ENCODE data around the gene PABPC1L. TPM values are rescaled to one million over a fixed set of nuclear protein-coding genes. Genes with fewer than 3 reads are reported as not detected.

The PABPC1L gene
- polyA plus RNA-seq, 4 donors, result 7.0 to 28.4 (median 9.6) TPM

GRCh38 chr20:44969300-44969894, 59.5 kb downstream of the PABPC1L start:
- FAIRE-seq (no peak), DNase-seq (no peak)
- 38 to 45% (median 43%) methylated on average over 3 of the region's 3 CpGs for WGBS, 3 donors
- Histone ChIP-seq H3K4me3 (ENCODE audit: low read depth in 1 of 3, low read length in 3 of 3) (no peak overlapping the region), H3K4me1 (ENCODE audit: control insufficient read depth in 3 of 3, insufficient read depth in 2 of 3, low read depth in 1 of 3, low read length in 2 of 3) (peaks cover 1 to 11% (median 8%) of the 10 kb centered on the region in 3 donors), H3K36me3 (ENCODE audit: control insufficient read depth in 3 of 3, insufficient read depth in 2 of 3, low read depth in 1 of 3, low read length in 3 of 3) (peaks cover 1 to 5% (median 2%) of the 10 kb centered on the region in 3 donors), H3K27me3 (ENCODE audit: control insufficient read depth in 3 of 3, insufficient read depth in 3 of 3, low read length in 3 of 3) (no peaks in the 10 kb centered on the region), H3K9me3 (ENCODE audit: control insufficient read depth in 2 of 2, insufficient read depth in 1 of 2, low read depth in 1 of 2, low read length in 1 of 2) (no peaks in the 10 kb centered on the region), H3K27ac (ENCODE audit: low read depth in 1 of 3, low read length in 2 of 3) (peak overlapping the region in 2 of 3 donors; percentile 8 to 78)

DNA sequence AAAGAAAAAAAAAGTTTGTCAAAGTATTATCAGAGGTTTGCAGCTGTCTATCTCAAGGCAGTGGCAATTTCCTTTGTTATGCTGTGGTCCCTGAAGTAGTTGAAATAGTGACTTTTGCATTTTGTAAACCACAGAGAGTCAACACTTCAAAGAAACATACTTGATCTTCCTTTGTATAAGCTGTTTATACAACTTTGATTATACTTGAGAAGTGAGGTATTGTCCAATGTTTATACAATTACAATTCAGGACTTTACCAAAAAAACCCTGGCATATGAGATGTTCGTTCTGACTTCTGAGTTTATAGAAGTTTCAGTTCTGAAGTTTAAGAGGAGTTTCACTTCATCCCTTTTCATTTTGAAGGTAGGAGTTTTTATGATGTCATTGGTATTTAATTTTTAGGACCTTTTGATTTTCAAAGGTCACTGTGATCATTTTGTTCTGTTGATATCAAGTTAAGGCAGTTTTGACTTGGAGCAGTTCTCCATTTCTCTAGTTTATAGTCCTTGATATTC, 60.4 kb downstream of the PABPC1L start:
- no peak overlapping the region for H3K27ac ChIP-seq (ENCODE audit: low read depth in 1 of 3, low read length in 2 of 3)
- peaks cover 5 to 10% (median 5%) of the 10 kb centered on the region in 3 donors for H3K36me3 ChIP-seq (ENCODE audit: control insufficient read depth in 3 of 3, insufficient read depth in 2 of 3, low read depth in 1 of 3, low read length in 3 of 3)
- FAIRE-seq, result no peak
- H3K4me3 ChIP-seq (ENCODE audit: low read depth in 1 of 3, low read length in 3 of 3), result no peak overlapping the region
- 24 to 40% (median 39%) methylated on average over 1 of the region's 1 CpG for WGBS, 3 donors
- peak in 1 of 2 donors; percentile 29 for DNase-seq
- no peaks in the 10 kb centered on the region for H3K27me3 ChIP-seq (ENCODE audit: control insufficient read depth in 3 of 3, insufficient read depth in 3 of 3, low read length in 3 of 3)
- peaks cover 1 to 11% (median 8%) of the 10 kb centered on the region in 3 donors for H3K4me1 ChIP-seq (ENCODE audit: control insufficient read depth in 3 of 3, insufficient read depth in 2 of 3, low read depth in 1 of 3, low read length in 2 of 3)
- no peaks in the 10 kb centered on the region for H3K9me3 ChIP-seq (ENCODE audit: control insufficient read depth in 2 of 2, insufficient read depth in 1 of 2, low read depth in 1 of 2, low read length in 1 of 2)

GRCh38 chr20:44973053-44973452, 63.2 kb downstream of the PABPC1L start:
- peaks cover 5 to 13% (median 5%) of the 10 kb centered on the region in 3 donors for H3K36me3 ChIP-seq (ENCODE audit: control insufficient read depth in 3 of 3, insufficient read depth in 2 of 3, low read depth in 1 of 3, low read length in 3 of 3)
- no peak overlapping the region for H3K4me3 ChIP-seq (ENCODE audit: low read depth in 1 of 3, low read length in 3 of 3)
- H3K27ac ChIP-seq (ENCODE audit: low read depth in 1 of 3, low read length in 2 of 3), result no peak overlapping the region
- no peaks in the 10 kb centered on the region for H3K9me3 ChIP-seq (ENCODE audit: control insufficient read depth in 2 of 2, insufficient read depth in 1 of 2, low read depth in 1 of 2, low read length in 1 of 2)
- peaks cover 0 to 6% (median 1%) of the 10 kb centered on the region in 3 donors for H3K4me1 ChIP-seq (ENCODE audit: control insufficient read depth in 3 of 3, insufficient read depth in 2 of 3, low read depth in 1 of 3, low read length in 2 of 3)
- WGBS, 3 donors, result 63 to 75% (median 65%) methylated on average over 2 of the region's 2 CpGs
- no peaks in the 10 kb centered on the region for H3K27me3 ChIP-seq (ENCODE audit: control insufficient read depth in 3 of 3, insufficient read depth in 3 of 3, low read length in 3 of 3)
- no peak for DNase-seq
- no peak for FAIRE-seq

DNA sequence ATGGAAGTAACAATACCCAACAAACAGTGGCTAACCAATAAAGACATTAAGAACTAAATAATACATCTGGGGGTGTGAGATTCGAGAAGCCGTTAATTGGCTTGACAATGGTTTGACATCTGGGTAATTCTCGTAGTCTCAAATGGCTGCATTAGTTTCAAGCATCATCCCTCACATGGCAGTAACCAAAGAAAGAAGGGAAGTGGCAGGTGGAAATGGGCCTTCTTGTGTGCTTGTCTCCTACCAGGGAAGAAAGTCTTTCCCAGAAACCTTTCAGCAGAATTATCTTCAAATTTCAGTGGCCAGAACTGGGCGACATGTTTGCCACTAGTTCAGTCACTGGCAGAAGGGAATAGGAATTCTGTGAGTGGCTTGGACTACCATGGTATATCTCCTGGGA, 66.8 kb downstream of the PABPC1L start:
- Histone ChIP-seq H3K4me1 (ENCODE audit: control insufficient read depth in 3 of 3, insufficient read depth in 2 of 3, low read depth in 1 of 3, low read length in 2 of 3) (no peaks in the 10 kb centered on the region), H3K27me3 (ENCODE audit: control insufficient read depth in 3 of 3, insufficient read depth in 3 of 3, low read length in 3 of 3) (no peaks in the 10 kb centered on the region), H3K27ac (ENCODE audit: low read depth in 1 of 3, low read length in 2 of 3) (no peak overlapping the region), H3K36me3 (ENCODE audit: control insufficient read depth in 3 of 3, insufficient read depth in 2 of 3, low read depth in 1 of 3, low read length in 3 of 3) (peaks cover 6 to 17% (median 12%) of the 10 kb centered on the region in 3 donors), H3K9me3 (ENCODE audit: control insufficient read depth in 2 of 2, insufficient read depth in 1 of 2, low read depth in 1 of 2, low read length in 1 of 2) (no peaks in the 10 kb centered on the region), H3K4me3 (ENCODE audit: low read depth in 1 of 3, low read length in 3 of 3) (no peak overlapping the region)
- DNase-seq (no peak), FAIRE-seq (no peak)
- 96 to 100% (median 99%) methylated on average over 4 of the region's 4 CpGs for WGBS, 3 donors

- H3K4me1 ChIP-seq (ENCODE audit: control insufficient read depth in 3 of 3, insufficient read depth in 2 of 3, low read depth in 1 of 3, low read length in 2 of 3), result no peaks in the 10 kb centered on the region
- H3K9me3 ChIP-seq (ENCODE audit: control insufficient read depth in 2 of 2, insufficient read depth in 1 of 2, low read depth in 1 of 2, low read length in 1 of 2), result no peaks in the 10 kb centered on the region
- DNase-seq, result peak; percentile 22 to 68
- H3K27ac ChIP-seq (ENCODE audit: low read depth in 1 of 3, low read length in 2 of 3), result peak overlapping the region; percentile 38 to 95 (median 55)
- H3K4me3 ChIP-seq (ENCODE audit: low read depth in 1 of 3, low read length in 3 of 3), result no peak overlapping the region
- H3K27me3 ChIP-seq (ENCODE audit: control insufficient read depth in 3 of 3, insufficient read depth in 3 of 3, low read length in 3 of 3), result no peaks in the 10 kb centered on the region
- WGBS, 3 donors, result 41 to 66% (median 57%) methylated on average over 2 of the region's 2 CpGs
- no peak for FAIRE-seq
- H3K36me3 ChIP-seq (ENCODE audit: control insufficient read depth in 3 of 3, insufficient read depth in 2 of 3, low read depth in 1 of 3, low read length in 3 of 3), result peaks cover 12 to 21% (median 16%) of the 10 kb centered on the region in 3 donors
Observed at GRCh38 chr20:44979090-44979621, 69.3 kb downstream of the PABPC1L start.

DNA sequence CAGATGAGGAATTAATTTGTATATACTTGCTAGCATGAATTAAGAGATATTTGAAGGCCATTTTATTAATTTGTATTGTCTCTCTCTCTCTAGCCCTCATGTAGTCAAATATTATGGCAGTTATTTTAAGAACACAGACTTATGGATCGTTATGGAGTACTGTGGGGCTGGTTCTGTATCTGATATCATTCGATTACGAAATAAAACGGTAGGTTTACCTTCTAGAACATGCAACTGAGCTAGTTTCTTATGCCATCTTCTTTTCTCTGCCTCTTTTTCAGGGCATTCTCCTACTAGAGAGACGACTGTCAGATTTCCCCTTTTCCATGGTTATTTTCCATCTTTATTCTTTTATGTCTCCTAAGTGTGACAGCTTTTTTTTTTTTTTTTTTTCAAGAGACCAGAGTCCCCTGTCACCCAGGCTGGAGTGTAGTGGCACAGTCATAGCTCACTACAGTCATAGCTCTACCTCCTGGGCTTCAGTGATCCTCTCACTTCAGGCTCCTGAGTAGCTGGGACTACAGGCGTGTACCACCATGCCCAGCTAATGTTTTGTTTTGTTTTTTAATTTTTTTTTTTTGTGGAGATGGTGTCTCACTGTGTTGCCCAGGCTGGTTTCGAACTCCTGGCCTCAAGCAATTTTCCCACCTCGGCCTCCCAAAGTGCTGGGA, 72.0 kb downstream of the PABPC1L start:
- Histone ChIP-seq H3K4me1 (ENCODE audit: control insufficient read depth in 3 of 3, insufficient read depth in 2 of 3, low read depth in 1 of 3, low read length in 2 of 3) (no peaks in the 10 kb centered on the region), H3K4me3 (ENCODE audit: low read depth in 1 of 3, low read length in 3 of 3) (no peak overlapping the region), H3K9me3 (ENCODE audit: control insufficient read depth in 2 of 2, insufficient read depth in 1 of 2, low read depth in 1 of 2, low read length in 1 of 2) (no peaks in the 10 kb centered on the region), H3K27me3 (ENCODE audit: control insufficient read depth in 3 of 3, insufficient read depth in 3 of 3, low read length in 3 of 3) (no peaks in the 10 kb centered on the region), H3K27ac (ENCODE audit: low read depth in 1 of 3, low read length in 2 of 3) (no peak overlapping the region), H3K36me3 (ENCODE audit: control insufficient read depth in 3 of 3, insufficient read depth in 2 of 3, low read depth in 1 of 3, low read length in 3 of 3) (peaks cover 13 to 18% (median 15%) of the 10 kb centered on the region in 3 donors)
- FAIRE-seq (no peak), DNase-seq (no peak)
- WGBS, 3 donors, result 88 to 91% (median 89%) methylated on average over 8 of the region's 8 CpGs

DNA sequence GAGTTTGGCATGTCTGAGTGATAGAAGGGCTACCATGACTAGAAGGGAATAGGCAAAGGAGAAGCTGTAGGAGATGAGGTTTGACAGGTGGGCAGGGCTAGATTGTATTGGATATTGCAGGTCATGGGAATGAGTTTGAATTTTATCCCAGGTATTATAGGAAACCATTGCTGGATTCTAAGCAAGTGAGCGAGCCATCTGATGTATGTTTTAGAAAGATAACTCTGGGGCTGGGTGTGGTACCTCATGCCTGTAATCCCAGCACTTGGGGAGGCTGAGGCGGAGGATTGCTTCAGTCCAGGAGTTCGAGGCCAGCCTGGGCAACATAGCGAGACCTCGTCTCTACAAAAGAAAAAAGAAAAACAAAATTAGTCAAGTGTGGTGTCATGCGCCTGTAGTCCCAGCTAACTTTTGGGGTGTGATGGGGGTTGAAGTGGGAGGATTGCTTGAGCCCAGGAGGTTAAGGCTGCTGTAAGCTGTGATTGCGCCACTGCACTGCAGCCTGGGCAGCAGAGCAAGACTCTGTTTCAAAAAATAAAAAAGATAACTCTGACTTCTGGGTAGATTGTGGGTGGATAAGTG, 73.3 kb downstream of the PABPC1L start:
- Histone ChIP-seq H3K9me3 (ENCODE audit: control insufficient read depth in 2 of 2, insufficient read depth in 1 of 2, low read depth in 1 of 2, low read length in 1 of 2) (no peaks in the 10 kb centered on the region), H3K36me3 (ENCODE audit: control insufficient read depth in 3 of 3, insufficient read depth in 2 of 3, low read depth in 1 of 3, low read length in 3 of 3) (peaks cover 13 to 20% (median 14%) of the 10 kb centered on the region in 3 donors), H3K27me3 (ENCODE audit: control insufficient read depth in 3 of 3, insufficient read depth in 3 of 3, low read length in 3 of 3) (no peaks in the 10 kb centered on the region), H3K4me3 (ENCODE audit: low read depth in 1 of 3, low read length in 3 of 3) (no peak overlapping the region), H3K27ac (ENCODE audit: low read depth in 1 of 3, low read length in 2 of 3) (no peak overlapping the region), H3K4me1 (ENCODE audit: control insufficient read depth in 3 of 3, insufficient read depth in 2 of 3, low read depth in 1 of 3, low read length in 2 of 3) (no peaks in the 10 kb centered on the region)
- WGBS, 3 donors, result 95 to 97% (median 96%) methylated on average over 7 of the region's 7 CpGs
- no peak for DNase-seq
- FAIRE-seq, result no peak

DNA sequence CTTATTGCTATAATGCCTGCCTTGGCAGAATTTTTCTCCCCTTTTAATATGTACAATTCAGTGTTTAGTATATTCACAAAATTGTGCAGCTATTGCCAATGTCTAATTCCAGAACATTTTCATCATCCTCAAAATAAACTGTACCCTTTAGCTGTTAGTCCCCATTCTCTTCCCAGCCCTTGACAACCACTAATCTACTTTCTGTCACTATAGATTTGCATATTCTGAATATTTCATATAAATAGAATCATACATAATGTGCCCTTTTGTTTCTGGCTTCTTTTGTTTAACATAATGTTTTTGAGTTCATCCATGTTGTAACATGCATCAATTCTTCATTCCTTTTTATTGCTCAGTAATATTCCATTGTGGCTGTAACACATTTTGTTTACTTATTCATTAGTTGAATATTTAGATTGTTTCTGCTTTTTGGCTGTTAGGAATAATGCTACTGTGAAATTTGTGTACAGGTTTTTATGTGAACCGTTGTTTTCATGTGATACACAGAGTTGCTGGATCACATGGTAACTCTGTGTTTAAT, 78.8 kb downstream of the PABPC1L start:
- Histone ChIP-seq H3K27ac (ENCODE audit: low read depth in 1 of 3, low read length in 2 of 3) (no peak overlapping the region), H3K4me3 (ENCODE audit: low read depth in 1 of 3, low read length in 3 of 3) (no peak overlapping the region), H3K27me3 (ENCODE audit: control insufficient read depth in 3 of 3, insufficient read depth in 3 of 3, low read length in 3 of 3) (no peaks in the 10 kb centered on the region), H3K9me3 (ENCODE audit: control insufficient read depth in 2 of 2, insufficient read depth in 1 of 2, low read depth in 1 of 2, low read length in 1 of 2) (no peaks in the 10 kb centered on the region), H3K4me1 (ENCODE audit: control insufficient read depth in 3 of 3, insufficient read depth in 2 of 3, low read depth in 1 of 3, low read length in 2 of 3) (no peaks in the 10 kb centered on the region), H3K36me3 (ENCODE audit: control insufficient read depth in 3 of 3, insufficient read depth in 2 of 3, low read depth in 1 of 3, low read length in 3 of 3) (peaks cover 3 to 16% (median 6%) of the 10 kb centered on the region in 3 donors)
- WGBS, 3 donors, result 95 to 97% (median 95%) methylated on average over 1 of the region's 1 CpG
- DNase-seq (no peak), FAIRE-seq (no peak)

Measured in small intestine (tissue), 7 donors.